ENCODE data around the gene DVL1.
A peak's percentile ranks its signal among the peaks of the same experiment; 100 is the strongest.

DNA sequence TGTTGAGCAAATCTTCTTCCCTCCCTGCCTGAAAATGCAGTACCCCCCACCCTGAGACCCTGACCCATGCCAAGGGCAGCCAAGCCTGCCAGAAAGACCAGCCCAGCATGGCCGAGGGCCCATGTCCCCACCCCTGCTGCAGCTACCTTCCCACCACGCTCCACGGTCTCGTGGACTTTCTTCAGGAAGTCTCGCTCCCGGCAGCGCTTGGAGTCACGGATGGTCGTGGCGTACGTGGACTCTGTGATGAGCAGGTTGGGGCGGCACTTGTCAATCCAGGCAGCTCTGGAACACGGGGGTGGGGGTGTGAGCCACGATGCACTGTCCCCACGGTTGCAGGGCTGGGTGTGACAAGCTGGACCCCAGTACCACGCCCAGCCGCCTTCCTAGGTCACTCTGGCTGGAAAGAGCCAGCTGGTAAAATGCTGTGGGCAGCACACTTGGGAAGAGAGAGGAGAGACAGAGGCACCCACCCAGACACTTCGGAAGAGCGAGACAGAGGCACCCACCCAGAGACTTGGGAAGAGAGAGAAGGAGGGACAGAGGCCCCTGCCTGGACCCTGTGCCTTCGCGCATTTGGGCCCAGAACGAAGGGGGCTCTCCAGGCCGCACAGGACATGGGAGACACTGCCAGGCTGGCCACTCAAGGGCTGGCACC lies 34.4 kb downstream of the DVL1 start:
- TF ChIP-seq CTCF (IDR thresholded peaks at IDR 0.05 in 2 of 3, conservative IDR thresholded peaks at IDR 0.05 in 1 of 3; ENCODE audit: insufficient read depth in 2 of 3, low read depth in 1 of 3, low read length in 3 of 3) = no peak
- TF ChIP-seq ZNF830 (CRISPR knock-in tag; IDR thresholded peaks at IDR 0.05) = no peak
- TF ChIP-seq ZKSCAN1 (IDR thresholded peaks at IDR 0.05; ENCODE audit: low read depth, low read length) = no peak
- TF ChIP-seq EP300 (IDR thresholded peaks at IDR 0.05; ENCODE audit: low read length) = no peak
- TF ChIP-seq SNIP1 (IDR thresholded peaks at IDR 0.05; ENCODE audit: low read depth) = no peak
- TF ChIP-seq E2F1 (CRISPR knock-in tag; IDR thresholded peaks at IDR 0.05) = no peak
- TF ChIP-seq, protein P1, sequence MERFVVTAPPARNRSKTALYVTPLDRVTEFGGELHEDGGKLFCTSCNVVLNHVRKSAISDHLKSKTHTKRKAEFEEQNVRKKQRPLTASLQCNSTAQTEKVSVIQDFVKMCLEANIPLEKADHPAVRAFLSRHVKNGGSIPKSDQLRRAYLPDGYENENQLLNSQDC (CRISPR knock-in tag; IDR thresholded peaks at IDR 0.05) = no peak
- TF ChIP-seq SMAD4 (CRISPR knock-in tag; conservative IDR thresholded peaks at IDR 0.05) = no peak
- no peak for TF ChIP-seq KLF6 (CRISPR knock-in tag; IDR thresholded peaks at IDR 0.05; ENCODE audit: borderline replicate concordance)
- TF ChIP-seq EZH2 (IDR thresholded peaks at IDR 0.05; ENCODE audit: borderline replicate concordance, low read depth, low read length) = no peak
- TF ChIP-seq, protein P2, sequence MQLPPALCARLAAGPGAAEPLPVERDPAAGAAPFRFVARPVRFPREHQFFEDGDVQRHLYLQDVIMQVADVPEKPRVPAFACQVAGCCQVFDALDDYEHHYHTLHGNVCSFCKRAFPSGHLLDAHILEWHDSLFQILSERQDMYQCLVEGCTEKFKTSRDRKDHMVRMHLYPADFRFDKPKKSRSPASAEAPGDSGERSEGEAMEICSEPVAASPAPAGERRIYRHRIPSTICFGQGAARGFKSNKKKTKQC (CRISPR knock-in tag; IDR thresholded peaks at IDR 0.05) = no peak
- TF ChIP-seq HMGXB4 (CRISPR knock-in tag; IDR thresholded peaks at IDR 0.05) = no peak
- TF ChIP-seq POLR2A (conservative IDR thresholded peaks at IDR 0.05) = peak; percentile 62
- no peak for TF ChIP-seq SIN3A (IDR thresholded peaks at IDR 0.05; ENCODE audit: borderline replicate concordance in 2 of 2, control insufficient read depth in 1 of 2, low read depth in 2 of 2, low read length in 2 of 2)
